Heart left ventricle (tissue), 16 donors: ENCODE measurements around the gene TBPL2. TPM values are rescaled to one million over a fixed set of nuclear protein-coding genes. Genes with fewer than 3 reads are reported as not detected.
A peak's percentile ranks its signal among the peaks of the same experiment; 100 is the strongest.

Source experiments
- ATAC-seq, 4 donors: fragments of 200-7000 bp; cut with Tn5 transposase; one replicate each; pipeline ENCODE4 v1.9.1; 2020 to 2022; ENCODE audit warnings: moderate library complexity in 4 of 4, mild to moderate bottlenecking in 3 of 4, moderate number of reproducible peaks in 1 of 4
- DNase-seq, 5 donors: peaks; one replicate each; pipeline ENCODE4 v3.0.0-alpha.2; 2020
- H3K27ac ChIP-seq, 12 donors: fragments of 200-600 bp; sonication (generic) in 4 of 12; one replicate each; pipeline versions ENCODE4 v1.5.0 to v1.8.0; 2016 to 2022; ENCODE audit warnings: mild to moderate bottlenecking in 2 of 12
- H3K27me3 ChIP-seq, 9 donors: fragments of 200-600 bp; sonication (generic) in 2 of 9; one replicate each; pipeline versions ENCODE4 v1.5.1 to v1.8.0; 2016 to 2022; ENCODE audit warnings: mild to moderate bottlenecking in 3 of 9
- H3K36me3 ChIP-seq, 9 donors: fragments of 200-600 bp; sonication (generic) in 2 of 9; one replicate each; pipeline versions ENCODE4 v1.5.0 to v1.8.0; 2018 to 2022; ENCODE audit warnings: mild to moderate bottlenecking in 2 of 9
- H3K4me1 ChIP-seq, 12 donors: fragments of 200-600 bp; sonication (generic) in 4 of 12; one replicate each; pipeline versions ENCODE4 v1.5.0 to v1.8.0; 2016 to 2022; ENCODE audit warnings: mild to moderate bottlenecking in 3 of 12
- H3K4me3 ChIP-seq, 12 donors: fragments of 200-600 bp; sonication (generic) in 4 of 12; one replicate each; pipeline versions ENCODE4 v1.5.0 to v1.8.0; 2017 to 2022; ENCODE audit warnings: mild to moderate bottlenecking in 9 of 12, moderate library complexity in 4 of 12
- H3K9me3 ChIP-seq, 12 donors: fragments of 200-600 bp; sonication (generic) in 4 of 12; one replicate each; pipeline versions ENCODE4 v1.5.0 to v1.8.0; 2016 to 2022; ENCODE audit warnings: mild to moderate bottlenecking in 1 of 12
- POLR2A ChIP-seq, 2 donors: fragments of 450-650 bp; IDR thresholded peaks; one replicate each; pipeline ENCODE4 v1.6.1; 2017; ENCODE audit warnings: antibody characterized with exemption in 2 of 2, mild to moderate bottlenecking in 2 of 2, moderate library complexity in 2 of 2
- WGBS, 4 donors: extraction: QIAGEN DNeasy Blood & Tissue Kit in 2 of 4; methylation state at CpG; one replicate each; pipeline versions ENCODE4 v1.1.5 to v1.1.7; 2013 to 2018; 5-methylcytosine and 5-hydroxymethylcytosine counted together
- intact Hi-C, 10 donors: fragments of 100-400 bp; cut with DNase I; formaldehyde crosslinking; loops; one replicate each; pipeline versions ENCODE4 v1.11.1 to v1.14.2; 2022
- polyA plus RNA-seq, 2 donors: library from polyadenylated mRNA; stranded (reverse); fragments of 200-250 nt; gene quantifications; one replicate each; pipeline ENCODE4 v1.2.3, GENCODE V29; 2013
- total RNA-seq, 9 donors: library from RNA; depleted of rRNA in 2 of 9; stranded (reverse); fragments of >200 nt in 2 of 9; fragmentation: NEBNext Ultra II Directional in 3 of 9; extraction: Animal tissue kit (Norgen Biotek cat#: 25700) in 3 of 9; gene quantifications; one replicate each; pipeline versions ENCODE4 v1.1.0 to v1.2.4, GENCODE V29; 2016 to 2023
- TF ChIP-seq, protein P1 (sequence below), 12 donors: fragments of 200-600 bp; sonication (generic) in 4 of 12; IDR thresholded peaks; one replicate each; pipeline versions ENCODE4 v1.5.0 to v1.8.0; 2018 to 2022; ENCODE audit warnings: antibody characterized with exemption in 12 of 12, mild to moderate bottlenecking in 5 of 12
- donor health status: ischemic (EF 13 %, LVEDD 7.1; RV severe dilation, severe dysfunction).
- donor health status: healthy with polysubstance abuse.
- donor health status: DM: no; HTN: yes; CAD: no.
- donor health status: DM: no; HTN: no; CAD: no.
- donor health status: ischemic (EF 25% LVEDD 6.9; RV normal size, moderate dysfunction).
- donor health status: ischemic (EF 25% LVEDD 5.7; RV mildly dilated, moderate dysfunction).
- donor health status: healthy.
- donor health status: DM: yes; HTN: yes; CAD: no.
- donor health status: ischemic (EF 35%, LVEDD 5.7; RV mildly dilated, moderate dysfunction).
- donor health status: nonischemic (EF 11% LVEDD 7.7; RV severe dilation, severe dysfunction).
- donor health status: DM: yes; HTN: yes; CAD: no.
- donor health status: PGD.
- donor health status: ischemic (EF 29% LVEDD 5.4; RV normal size, mild dysfunction).
- donor health status: nonischemic (EF 23%, LVEDD 6.1; RV moderate dilation, normal function).

TBPL2 gene
- total and polyA plus RNA-seq, 11 donors = not detected

DNA sequence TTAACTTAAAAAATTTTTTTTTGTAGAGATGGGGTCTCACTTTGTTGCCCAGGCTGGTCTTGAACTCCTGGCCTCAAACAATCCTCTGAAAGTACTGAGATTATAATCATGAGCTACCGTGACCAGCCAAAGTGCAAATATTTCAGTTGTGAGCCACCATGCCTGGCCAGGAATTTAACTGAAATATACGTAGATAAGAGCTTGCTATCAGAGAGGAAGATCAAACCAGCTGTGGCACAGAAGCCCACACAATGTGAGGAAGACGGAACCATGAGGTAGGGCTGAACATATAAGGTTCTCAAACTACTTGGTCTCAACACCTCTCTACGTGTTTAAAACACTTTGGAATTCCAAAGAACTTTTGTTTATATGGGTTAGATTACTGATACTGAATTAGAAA lies 57.9 kb downstream of the TBPL2 start:
- intact Hi-C loops = no loop called here
- H3K4me3 ChIP-seq = no peak overlapping the region
- DNase-seq (no peak), ATAC-seq (no peak)
- peaks cover 0 to 30% (median 15%) of the 10 kb centered on the region in 12 donors for H3K4me1 ChIP-seq
- WGBS, 4 donors = 63 to 69% (median 64%) methylated on average over 4 of the region's 4 CpGs
- no peaks in the 10 kb centered on the region for H3K27me3 ChIP-seq
- no peaks in the 10 kb centered on the region for H3K9me3 ChIP-seq
- TF ChIP-seq, protein P1, sequence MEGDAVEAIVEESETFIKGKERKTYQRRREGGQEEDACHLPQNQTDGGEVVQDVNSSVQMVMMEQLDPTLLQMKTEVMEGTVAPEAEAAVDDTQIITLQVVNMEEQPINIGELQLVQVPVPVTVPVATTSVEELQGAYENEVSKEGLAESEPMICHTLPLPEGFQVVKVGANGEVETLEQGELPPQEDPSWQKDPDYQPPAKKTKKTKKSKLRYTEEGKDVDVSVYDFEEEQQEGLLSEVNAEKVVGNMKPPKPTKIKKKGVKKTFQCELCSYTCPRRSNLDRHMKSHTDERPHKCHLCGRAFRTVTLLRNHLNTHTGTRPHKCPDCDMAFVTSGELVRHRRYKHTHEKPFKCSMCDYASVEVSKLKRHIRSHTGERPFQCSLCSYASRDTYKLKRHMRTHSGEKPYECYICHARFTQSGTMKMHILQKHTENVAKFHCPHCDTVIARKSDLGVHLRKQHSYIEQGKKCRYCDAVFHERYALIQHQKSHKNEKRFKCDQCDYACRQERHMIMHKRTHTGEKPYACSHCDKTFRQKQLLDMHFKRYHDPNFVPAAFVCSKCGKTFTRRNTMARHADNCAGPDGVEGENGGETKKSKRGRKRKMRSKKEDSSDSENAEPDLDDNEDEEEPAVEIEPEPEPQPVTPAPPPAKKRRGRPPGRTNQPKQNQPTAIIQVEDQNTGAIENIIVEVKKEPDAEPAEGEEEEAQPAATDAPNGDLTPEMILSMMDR (IDR thresholded peaks at IDR 0.05) = no peak
- no peak for TF ChIP-seq POLR2A (IDR thresholded peaks at IDR 0.05)
- H3K27ac ChIP-seq = peak overlapping the region in 11 of 12 donors; percentile 61 to 80 (median 72)
- H3K36me3 ChIP-seq = peaks cover 0 to 92% (median 84%) of the 10 kb centered on the region in 9 donors

- H3K4me3 ChIP-seq = no peak overlapping the region
- H3K27me3 ChIP-seq = no peaks in the 10 kb centered on the region
- H3K27ac ChIP-seq = peak overlapping the region in 1 of 12 donors; percentile 69
- ATAC-seq (no peak), DNase-seq (no peak)
- intact Hi-C loops = no loop called here
- WGBS, 4 donors = 93 to 99% (median 98%) methylated on average over 2 of the region's 2 CpGs
- H3K36me3 ChIP-seq = peaks cover 3 to 92% (median 86%) of the 10 kb centered on the region in 9 donors
- TF ChIP-seq, protein P1 (IDR thresholded peaks at IDR 0.05) = no peak
- no peak for TF ChIP-seq POLR2A (IDR thresholded peaks at IDR 0.05)
- H3K9me3 ChIP-seq = no peaks in the 10 kb centered on the region
- peaks cover 0 to 29% (median 15%) of the 10 kb centered on the region in 12 donors for H3K4me1 ChIP-seq
Observed at GRCh38 chr14:55381561-55381960, 58.9 kb downstream of the TBPL2 start.

- peaks cover 5 to 92% (median 86%) of the 10 kb centered on the region in 9 donors for H3K36me3 ChIP-seq
- H3K27ac ChIP-seq = no peak overlapping the region
- peaks cover 0 to 28% (median 15%) of the 10 kb centered on the region in 12 donors for H3K4me1 ChIP-seq
- H3K9me3 ChIP-seq = no peaks in the 10 kb centered on the region
- TF ChIP-seq, protein P1 (IDR thresholded peaks at IDR 0.05) = no peak
- TF ChIP-seq POLR2A (IDR thresholded peaks at IDR 0.05) = no peak
- intact Hi-C loops = no loop called here
- H3K4me3 ChIP-seq = no peak overlapping the region
- ATAC-seq (no peak), DNase-seq (no peak)
- H3K27me3 ChIP-seq = no peaks in the 10 kb centered on the region
- 82 to 90% (median 86%) methylated on average over 5 of the region's 5 CpGs for WGBS, 4 donors
Observed at GRCh38 chr14:55381040-55381439, 59.4 kb downstream of the TBPL2 start.

- ATAC-seq = no peak
- Histone ChIP-seq H3K4me3 (no peak overlapping the region), H3K27me3 (no peaks in the 10 kb centered on the region), H3K9me3 (no peaks in the 10 kb centered on the region), H3K36me3 (peaks cover 5 to 94% (median 69%) of the 10 kb centered on the region in 9 donors), H3K27ac (no peak overlapping the region), H3K4me1 (peaks cover 0 to 8% (median 0%) of the 10 kb centered on the region in 12 donors)
- intact Hi-C loops = no loop called here
- no peak for TF ChIP-seq POLR2A (IDR thresholded peaks at IDR 0.05)
- no peak for DNase-seq
- 84 to 96% (median 92%) methylated on average over 5 of the region's 5 CpGs for WGBS, 4 donors
Observed at GRCh38 chr14:55377236-55377635, 63.2 kb downstream of the TBPL2 start.

- H3K36me3 ChIP-seq = peaks cover 2 to 83% (median 46%) of the 10 kb centered on the region in 9 donors
- no peak overlapping the region for H3K4me3 ChIP-seq
- peaks cover 0 to 8% (median 0%) of the 10 kb centered on the region in 12 donors for H3K4me1 ChIP-seq
- 95 to 97% (median 97%) methylated on average over 4 of the region's 4 CpGs for WGBS, 4 donors
- no peaks in the 10 kb centered on the region for H3K27me3 ChIP-seq
- ATAC-seq (no peak), DNase-seq (no peak)
- intact Hi-C loops = no loop called here
- TF ChIP-seq, protein P1 (IDR thresholded peaks at IDR 0.05) = no peak
- TF ChIP-seq POLR2A (IDR thresholded peaks at IDR 0.05) = no peak
- no peaks in the 10 kb centered on the region for H3K9me3 ChIP-seq
- no peak overlapping the region for H3K27ac ChIP-seq
Observed at GRCh38 chr14:55374771-55375170, 65.6 kb downstream of the TBPL2 start.
